ENCODE measurements around the gene PRSS56.

DNA sequence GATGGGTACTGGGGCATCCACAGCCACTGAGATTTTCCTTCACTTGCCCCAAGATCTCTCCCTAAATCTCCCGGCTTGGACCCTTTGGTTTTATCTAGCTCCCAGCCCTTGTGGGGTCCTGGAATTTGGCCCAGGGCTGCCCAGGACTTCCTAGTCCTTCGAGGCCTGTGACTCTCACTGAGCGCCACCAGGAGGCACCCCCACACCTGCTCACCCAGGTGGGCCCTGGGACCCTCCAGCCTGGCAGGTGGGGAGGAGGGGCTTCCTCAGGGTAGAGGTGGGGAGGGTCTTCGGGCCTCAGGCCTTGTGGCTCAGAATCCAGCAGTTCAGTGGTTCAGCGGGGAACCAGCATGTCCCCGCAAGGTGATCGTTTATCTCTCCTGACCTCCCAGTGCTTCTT is 11.9 kb upstream of the PRSS56 start:
- TF ChIP-seq, protein P1, sequence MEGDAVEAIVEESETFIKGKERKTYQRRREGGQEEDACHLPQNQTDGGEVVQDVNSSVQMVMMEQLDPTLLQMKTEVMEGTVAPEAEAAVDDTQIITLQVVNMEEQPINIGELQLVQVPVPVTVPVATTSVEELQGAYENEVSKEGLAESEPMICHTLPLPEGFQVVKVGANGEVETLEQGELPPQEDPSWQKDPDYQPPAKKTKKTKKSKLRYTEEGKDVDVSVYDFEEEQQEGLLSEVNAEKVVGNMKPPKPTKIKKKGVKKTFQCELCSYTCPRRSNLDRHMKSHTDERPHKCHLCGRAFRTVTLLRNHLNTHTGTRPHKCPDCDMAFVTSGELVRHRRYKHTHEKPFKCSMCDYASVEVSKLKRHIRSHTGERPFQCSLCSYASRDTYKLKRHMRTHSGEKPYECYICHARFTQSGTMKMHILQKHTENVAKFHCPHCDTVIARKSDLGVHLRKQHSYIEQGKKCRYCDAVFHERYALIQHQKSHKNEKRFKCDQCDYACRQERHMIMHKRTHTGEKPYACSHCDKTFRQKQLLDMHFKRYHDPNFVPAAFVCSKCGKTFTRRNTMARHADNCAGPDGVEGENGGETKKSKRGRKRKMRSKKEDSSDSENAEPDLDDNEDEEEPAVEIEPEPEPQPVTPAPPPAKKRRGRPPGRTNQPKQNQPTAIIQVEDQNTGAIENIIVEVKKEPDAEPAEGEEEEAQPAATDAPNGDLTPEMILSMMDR (optimal IDR thresholded peaks at IDR 0.05 in 1 of 3, IDR thresholded peaks at IDR 0.05 in 1 of 3, conservative IDR thresholded peaks at IDR 0.05 in 1 of 3; ENCODE audit: extremely low read depth in 1 of 3, insufficient read depth in 2 of 3, low read length in 3 of 3) = no peak
- no peak for TF ChIP-seq EZH2 (IDR thresholded peaks at IDR 0.05; ENCODE audit: low read length)
